ENCODE data around the gene PIGB.
"Not testable (repeated sequence)": the region's sequence is repeated elsewhere in the genome, so short reads cannot be mapped to it uniquely, and the experiment has no call there.

The PIGB gene

DNA sequence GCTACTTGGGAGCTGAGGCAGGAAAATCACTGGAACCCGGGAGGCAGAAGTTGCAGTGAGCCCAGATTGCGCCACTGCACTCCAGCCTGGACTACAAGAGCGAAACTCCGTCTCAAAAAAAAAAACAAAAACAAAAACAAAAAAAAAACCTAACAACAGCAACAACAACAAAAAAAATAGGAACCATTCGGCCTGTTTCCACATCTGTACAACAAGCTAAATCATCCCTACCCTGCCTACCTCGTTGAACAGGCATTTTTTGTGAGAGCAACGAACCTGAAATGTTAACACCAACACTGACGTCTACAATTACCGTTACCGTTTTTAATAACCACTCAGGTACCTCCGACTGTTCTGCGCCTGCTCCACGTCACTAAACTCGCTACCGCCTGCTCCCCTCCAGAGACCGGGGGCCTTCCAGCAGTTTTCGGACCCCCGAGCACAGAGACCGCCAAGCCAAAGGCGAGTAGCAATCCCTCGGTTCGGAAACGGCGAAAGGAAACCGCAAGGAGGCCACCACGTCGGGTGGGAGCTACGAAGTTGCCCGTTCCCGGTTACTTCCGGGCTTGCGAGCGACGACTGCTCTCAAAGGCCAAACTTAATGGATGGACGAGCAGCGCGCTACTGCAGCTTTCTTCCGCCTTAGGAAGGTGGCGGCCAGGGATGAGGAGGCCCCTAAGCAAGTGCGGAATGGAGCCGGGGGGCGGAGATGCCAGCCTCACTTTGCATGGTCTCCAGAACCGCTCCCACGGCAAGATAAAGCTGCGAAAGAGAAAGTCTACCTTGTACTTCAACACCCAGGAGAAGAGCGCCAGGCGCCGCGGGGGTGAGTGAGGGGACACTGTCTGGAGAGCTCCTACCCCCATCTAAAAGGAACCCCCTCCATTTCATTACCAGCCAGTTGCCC, at the start of gene PIGB, which contains the start of gene PIGBOS1:
TSS of gene PIGB (plus strand) at position 635 of the 907 bp plus-strand sequence. CDS start at position 664, 29 bp downstream.
TSS of gene PIGBOS1 (minus strand) at position 536 of the 907 bp plus-strand sequence. CDS start 1,331 bp downstream, outside the sequence.
- DNase-seq: peak; percentile 84

GRCh38 chr15:55270291-55270690, 48.7 kb upstream of the PIGB start:
- DNase-seq: no peak

DNA sequence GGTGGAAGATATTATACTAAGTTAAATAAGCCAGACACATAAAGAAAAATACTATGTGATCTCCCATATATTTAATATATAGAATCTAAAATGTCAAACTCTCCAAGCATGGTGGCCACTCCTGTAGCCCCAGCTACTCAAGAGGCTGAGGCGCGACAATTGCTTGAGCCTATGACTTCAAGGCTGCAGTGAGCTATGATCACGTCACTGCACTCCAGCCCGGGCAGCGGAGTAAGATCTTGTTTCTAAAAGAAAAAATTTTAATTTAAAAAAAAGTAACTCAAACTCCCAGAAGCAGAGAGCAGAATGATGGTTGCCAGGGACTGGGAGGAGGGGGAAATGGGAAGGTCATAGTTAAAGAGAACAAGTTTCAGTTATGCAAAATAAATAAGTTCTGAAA, 42.7 kb upstream of the PIGB start:
- no peak for DNase-seq

- DNase-seq: peak; percentile 73
Observed at GRCh38 chr15:55277116-55277564, 41.9 kb upstream of the PIGB start.

DNA sequence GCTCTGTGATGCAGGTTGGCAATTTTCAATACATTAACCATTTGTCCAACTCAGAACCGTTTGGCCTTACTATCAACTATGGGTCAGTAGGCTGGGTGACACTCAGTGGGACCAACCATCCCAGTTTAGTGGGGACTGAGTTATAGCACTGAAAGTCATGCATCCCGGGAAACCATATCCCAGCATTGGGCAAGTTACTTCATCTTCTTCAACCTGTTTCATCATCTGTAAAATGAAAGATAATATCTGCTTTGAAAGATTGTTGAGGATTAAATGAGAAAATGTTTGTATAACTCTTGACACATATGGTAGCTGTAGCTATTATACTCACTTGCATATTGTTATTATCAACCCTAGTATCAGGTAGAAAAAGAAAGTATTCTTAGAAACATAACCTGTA, 41.3 kb upstream of the PIGB start:
- DNase-seq: no peak

DNA sequence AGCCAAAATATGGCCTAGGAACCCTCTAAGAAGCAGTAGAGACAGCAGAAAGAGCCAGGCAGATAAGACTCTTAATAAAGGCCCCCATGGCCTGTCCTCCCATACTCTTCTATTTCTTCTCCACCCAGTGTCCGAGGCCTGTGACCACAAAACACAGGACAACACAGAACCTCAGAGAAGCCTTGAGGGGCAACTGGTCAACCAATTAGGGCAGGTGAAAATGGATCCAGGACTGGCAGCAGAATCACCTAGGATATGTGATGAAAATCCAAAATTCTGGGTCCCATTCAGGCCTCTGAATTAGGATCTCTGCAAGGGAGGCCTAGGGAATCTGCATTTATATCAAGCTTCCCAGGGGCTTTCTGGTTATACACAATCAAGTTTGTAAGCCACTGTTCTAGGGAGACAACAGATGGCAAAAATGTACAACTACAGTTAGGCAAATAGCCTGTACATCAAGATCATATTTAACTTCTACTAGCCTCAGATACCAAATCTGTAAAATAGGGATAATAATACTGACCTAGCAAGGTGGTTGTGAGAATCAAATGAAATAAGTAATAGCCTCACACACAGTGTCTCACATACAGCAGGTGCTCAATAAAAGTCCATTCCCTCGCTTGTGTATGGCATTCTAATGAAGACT, 39.8 kb upstream of the PIGB start:
- DNase-seq: no peak

GRCh38 chr15:55279746-55280351, 39.2 kb upstream of the PIGB start:
- DNase-seq: peak; percentile 67

GRCh38 chr15:55280589-55280988, 38.4 kb upstream of the PIGB start:
- DNase-seq: peak; percentile 54

- no peak for DNase-seq
Observed at GRCh38 chr15:55281517-55282228, 37.3 kb upstream of the PIGB start.

DNA sequence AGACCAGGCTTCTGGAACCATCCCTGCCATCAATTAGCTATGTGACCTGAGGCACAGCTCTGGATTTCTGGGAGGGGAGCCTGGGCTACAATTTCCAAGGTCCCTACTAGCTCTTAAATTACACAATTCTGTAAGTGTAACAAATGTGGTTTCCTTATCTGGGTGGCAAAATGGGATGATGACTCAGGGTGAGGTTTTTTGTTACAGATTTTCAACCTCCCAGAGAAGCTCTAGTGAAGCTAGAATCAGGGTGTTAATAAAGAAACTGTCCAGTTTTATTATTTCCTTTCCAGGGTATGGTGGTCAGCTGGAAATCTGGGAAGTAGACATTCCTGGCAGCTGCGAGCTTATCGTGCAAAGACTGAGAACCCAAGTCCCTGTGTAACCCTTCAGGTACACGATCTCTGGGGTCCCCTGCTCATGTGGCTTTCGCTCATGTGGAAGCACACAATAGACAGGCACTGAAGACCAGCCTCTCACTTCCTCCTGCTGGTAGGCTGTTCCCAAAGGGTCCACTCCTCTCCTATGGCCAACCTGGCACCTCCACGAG, 36.7 kb upstream of the PIGB start:
- no peak for DNase-seq

DNA sequence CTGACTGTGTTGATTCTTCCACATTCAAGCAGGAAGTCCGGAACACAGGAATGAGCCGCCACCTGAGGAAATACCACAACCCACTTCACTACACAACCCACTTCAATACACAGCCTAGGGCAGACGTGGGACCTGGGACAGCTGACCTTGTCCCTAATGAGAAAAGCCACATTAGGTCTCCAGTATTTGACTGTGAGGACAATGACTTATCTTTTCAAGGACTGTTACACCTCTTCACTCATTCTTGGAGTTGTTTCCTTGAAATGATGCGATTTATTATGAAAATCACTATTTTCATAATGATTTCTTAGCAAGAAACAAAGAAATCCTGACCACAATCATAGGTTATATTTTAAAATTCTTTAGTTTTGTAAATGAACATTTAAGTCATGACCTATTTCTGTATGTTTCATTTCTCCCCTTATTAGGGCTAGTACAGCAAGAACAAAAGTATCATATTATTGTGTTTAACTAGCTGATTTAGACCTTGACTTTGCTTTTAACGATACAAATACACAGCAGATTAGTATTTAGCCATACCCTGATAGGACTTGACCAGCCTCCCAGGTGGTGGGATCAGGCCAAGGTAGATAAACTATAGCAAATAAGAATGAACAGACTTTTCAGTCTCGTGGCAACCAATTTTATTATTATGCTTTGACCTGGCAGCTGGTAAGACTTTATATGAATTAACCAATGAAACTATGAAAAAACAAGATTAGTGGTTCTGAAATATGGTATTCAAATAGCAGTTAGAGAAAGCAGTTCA, 35.5 kb upstream of the PIGB start:
- no peak for DNase-seq

- no peak for DNase-seq
Observed at GRCh38 chr15:55284426-55284825, 34.6 kb upstream of the PIGB start.

DNA sequence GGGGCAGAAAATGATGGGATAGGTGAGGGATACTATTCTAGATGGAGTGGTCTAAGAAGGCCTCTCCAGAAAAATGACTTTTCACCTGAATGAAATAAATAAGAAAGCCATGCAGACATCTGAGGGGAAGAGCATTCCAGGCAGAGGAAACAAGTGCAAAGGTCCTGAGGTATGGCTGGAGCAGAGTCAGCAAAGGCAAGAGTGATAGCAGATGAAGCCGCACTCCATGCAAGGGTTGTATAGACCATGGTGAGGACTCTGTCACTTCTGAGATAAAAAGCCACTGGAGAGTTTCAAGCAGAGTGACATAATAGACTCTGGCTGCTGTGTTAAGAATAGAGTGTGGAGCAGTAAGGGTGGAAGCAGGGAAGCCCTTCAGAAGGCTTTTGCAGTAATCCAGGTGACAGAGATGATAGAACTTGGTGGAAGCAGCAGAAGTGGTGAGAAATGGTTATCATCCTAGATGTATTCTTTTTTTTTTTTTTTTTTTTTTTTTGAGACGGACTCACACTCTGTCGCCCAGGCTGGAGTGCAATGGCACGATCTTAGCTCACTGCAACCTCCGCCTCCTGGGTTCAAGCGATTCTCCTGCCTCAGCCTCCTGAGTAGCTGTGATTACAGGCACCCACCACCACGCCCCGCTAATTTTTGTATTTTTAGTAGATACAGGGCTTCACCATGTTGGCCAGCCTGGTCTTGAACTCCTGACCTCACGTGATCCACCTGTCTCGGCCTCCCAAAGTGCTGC, 32.4 kb upstream of the PIGB start:
- DNase-seq: not testable (repeated sequence)

- no peak for DNase-seq
Observed at GRCh38 chr15:55288006-55288717, 30.9 kb upstream of the PIGB start.

GRCh38 chr15:55289011-55289745, 29.8 kb upstream of the PIGB start:
- DNase-seq: peak; percentile 63

DNA sequence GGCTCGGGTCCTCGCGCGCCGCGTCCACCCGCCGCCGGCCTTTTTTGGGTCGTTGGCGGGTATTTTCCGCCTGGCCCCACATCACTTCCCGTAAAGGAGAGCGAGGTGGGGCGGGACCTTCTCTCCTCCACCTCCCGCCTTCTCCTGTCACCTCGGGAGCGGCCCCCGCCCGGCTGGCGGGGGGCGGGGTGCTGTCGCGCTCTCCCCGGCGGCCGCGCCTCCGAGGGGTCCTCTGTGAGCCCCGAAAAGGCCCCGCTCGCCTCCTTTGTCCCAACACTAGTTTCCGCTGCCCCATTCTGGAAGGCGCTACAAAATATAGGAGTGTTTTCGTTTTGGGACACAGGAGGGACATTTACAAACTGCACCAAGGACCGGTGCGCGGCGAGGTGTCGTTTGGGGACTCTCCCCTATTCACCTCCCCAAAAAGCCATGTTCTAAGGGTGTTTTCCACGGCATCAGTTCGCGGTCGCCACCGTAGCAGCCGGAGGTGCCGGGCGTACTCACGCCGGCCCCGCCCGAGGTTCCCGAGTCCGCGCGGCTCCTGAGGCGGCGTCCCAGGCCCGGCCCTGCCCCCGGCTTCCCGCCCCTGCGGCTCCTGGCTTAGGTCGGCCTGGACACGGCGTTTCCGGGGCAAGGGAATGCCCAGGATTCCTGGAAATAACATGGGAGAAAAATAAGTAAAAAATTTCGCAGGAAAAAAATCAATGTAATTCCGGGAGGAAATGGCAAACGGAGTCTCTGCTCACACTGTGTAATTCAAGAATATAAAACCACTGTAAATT, 29.1 kb upstream of the PIGB start, which contains the start of gene RAB27A:
TSS of gene RAB27A (minus strand) at position 68 of the 782 bp plus-strand sequence. CDS start 54,879 bp downstream, outside the sequence.
- peak; percentile 89 for DNase-seq

GRCh38 chr15:55290528-55291057, 28.4 kb upstream of the PIGB start:
- DNase-seq: peak; percentile 91

DNA sequence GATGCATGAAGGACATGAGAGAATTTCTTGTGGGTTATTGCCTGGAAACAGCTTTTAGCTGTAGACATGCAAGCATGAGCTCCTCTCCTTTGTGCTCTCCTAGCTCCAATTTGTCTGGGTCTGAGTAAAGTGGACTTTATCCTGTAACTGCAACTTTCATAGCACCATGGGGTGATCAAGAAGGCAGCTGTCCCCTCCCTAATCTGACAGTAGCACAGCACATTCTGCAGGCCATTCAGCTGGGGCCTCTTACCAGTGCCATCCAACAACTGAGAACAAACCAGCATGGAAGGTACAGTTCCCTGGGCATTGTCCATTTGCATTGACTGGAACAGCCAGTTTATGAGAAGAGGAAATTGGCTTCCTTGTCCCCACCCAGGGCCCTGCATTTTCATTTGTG, 21.7 kb upstream of the PIGB start:
- no peak for DNase-seq

All from activated CD4-positive, alpha-beta T cell treated with anti-CD3 and anti-CD28 coated beads for 48 hours (primary cell).